LNCAP (cell line): ENCODE results near the gene ZFR.

Source experiments
- TF ChIP-seq, protein P1 (sequence below): fragments of 450-650 bp; IDR thresholded peaks from 2 replicates; pipeline ENCODE4 v1.5.1; 2017; ENCODE audit warnings: mild to moderate bottlenecking

ZFR gene

DNA sequence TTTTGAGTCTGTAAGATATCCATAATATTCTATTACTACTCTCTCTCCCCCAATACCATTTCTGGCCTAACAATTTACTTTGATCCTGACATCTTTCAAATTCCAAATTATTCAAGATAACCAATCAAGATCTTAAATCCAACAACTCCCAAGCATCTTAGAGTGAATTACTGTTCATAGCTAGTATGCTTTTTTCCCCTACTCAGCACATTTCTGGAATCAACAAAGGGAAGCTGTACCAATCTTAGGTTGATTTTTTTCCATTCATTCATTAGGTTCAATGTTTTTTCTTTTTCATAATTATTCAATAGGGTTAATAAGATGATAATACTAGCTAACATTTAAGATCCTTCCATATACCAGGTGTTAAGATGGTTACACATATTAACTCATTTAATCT, 81.5 kb downstream of the ZFR start:
- TF ChIP-seq, protein P1, sequence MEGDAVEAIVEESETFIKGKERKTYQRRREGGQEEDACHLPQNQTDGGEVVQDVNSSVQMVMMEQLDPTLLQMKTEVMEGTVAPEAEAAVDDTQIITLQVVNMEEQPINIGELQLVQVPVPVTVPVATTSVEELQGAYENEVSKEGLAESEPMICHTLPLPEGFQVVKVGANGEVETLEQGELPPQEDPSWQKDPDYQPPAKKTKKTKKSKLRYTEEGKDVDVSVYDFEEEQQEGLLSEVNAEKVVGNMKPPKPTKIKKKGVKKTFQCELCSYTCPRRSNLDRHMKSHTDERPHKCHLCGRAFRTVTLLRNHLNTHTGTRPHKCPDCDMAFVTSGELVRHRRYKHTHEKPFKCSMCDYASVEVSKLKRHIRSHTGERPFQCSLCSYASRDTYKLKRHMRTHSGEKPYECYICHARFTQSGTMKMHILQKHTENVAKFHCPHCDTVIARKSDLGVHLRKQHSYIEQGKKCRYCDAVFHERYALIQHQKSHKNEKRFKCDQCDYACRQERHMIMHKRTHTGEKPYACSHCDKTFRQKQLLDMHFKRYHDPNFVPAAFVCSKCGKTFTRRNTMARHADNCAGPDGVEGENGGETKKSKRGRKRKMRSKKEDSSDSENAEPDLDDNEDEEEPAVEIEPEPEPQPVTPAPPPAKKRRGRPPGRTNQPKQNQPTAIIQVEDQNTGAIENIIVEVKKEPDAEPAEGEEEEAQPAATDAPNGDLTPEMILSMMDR = no peak

- TF ChIP-seq, protein P1 = no peak
Observed at GRCh38 chr5:32362527-32362926, 82.0 kb downstream of the ZFR start.

DNA sequence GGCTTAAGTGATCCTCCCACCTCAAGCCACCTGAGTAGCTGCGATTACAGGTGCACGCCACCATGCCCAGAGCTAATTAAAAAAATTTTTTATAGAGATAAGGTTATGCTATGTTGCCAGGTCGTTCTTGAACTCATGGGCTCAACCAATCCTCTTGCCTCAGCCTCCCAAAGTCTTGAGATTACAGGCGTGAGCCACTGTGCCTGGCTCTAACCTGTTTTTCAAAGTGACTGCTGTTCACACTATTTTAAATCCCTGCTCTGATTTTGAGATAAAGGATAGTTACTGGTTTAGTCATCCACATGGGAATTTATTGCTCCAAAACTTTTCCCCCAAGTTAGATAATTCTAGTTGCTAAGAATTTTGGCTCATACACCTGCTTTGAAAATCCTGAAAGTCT, 83.6 kb downstream of the ZFR start:
- TF ChIP-seq, protein P1 = no peak

- TF ChIP-seq, protein P1 = no peak
Observed at GRCh38 chr5:32358611-32359010, 85.9 kb downstream of the ZFR start.

DNA sequence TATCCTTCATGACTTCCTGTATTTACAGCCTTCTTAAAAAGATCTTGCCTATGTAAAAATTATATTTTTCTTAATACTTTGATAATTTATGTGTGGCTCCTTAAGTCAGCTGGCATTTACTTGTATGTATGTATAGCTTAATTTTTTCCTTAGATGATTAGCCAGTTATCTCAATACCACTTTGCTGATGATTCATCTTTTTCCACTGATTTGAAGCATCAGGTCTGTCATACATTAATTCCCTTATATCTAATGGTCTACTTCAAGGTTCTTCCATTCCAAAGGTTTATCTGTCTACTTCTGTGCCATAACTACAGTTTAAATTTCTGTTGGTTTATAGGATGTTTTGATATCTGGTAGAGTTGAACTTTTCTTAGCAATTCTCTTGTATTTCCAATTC, 86.9 kb downstream of the ZFR start:
- TF ChIP-seq, protein P1 = no peak

DNA sequence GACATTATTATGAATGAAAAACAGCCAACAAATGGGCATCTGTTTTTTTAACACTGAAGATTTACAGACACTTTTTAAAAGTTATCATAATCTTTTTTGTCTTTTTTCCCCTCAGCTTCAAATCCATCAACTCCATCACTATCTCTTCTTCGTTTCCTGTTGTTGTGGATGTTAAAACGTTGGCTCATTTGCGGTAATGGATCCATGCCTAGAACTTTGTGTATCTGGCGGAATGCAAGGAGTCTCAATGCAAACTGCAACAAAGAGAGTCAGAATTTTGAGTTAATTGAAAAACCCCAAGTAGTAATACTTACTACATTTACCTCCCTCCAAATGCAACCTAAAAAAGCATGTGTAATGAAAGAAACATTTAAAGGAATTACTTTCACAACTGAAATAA, 88.9 kb downstream of the ZFR start:
- TF ChIP-seq, protein P1 = no peak

DNA sequence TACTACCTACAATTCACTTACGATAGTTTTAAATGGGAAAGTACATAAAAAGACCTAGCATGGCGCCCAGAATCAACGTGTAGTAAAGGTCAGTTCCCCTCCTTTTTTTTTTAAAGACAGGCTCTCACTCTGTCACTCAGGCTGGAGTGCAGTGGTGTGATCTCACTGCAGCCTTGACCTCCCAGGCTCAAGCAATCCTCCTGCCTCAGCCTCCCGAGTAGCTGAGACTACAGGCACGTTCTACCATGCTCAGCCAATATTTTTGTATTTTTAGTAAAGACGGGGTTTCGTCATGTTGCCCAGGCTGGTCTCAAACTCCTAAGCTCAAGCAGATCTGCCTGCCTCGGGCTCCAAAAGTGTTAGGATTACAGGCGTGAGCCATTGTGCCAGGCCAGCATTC, 91.1 kb downstream of the ZFR start:
- TF ChIP-seq, protein P1 = no peak

DNA sequence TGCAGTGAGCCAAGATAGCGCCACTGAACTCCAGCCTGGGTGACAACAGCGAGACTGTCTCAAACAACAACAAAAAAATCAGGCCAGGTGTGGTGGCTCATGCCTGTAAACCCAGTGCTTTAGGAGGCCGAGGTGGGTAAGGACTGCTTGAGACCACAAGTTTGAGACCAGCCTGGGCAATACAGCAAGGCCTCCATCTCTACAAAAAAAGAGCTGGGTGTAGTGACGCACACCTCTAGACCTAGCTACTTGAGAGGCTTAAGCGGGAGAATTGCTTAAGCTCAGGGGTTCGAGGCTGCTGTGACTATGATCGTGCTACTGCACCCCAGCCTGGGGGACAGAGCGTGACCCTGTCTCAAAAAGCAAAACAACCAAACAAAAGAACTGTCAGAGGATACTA, 91.9 kb downstream of the ZFR start:
- TF ChIP-seq, protein P1 = no peak
